WERI-Rb-1 (cell line): ENCODE results near the gene TCERG1.

Source experiments
- DNase-seq: peaks from one replicate; pipeline ENCODE4 v3.0.0-alpha.2; 2020
- H3K27ac ChIP-seq: fragments of 250-450 bp; sonication (Bioruptor Pico); 2 replicates; pipeline ENCODE4 v1.5.1; 2020; ENCODE audit warnings: mild to moderate bottlenecking, moderate library complexity
- H3K27me3 ChIP-seq: fragments of 250-450 bp; sonication (Bioruptor Pico); 2 replicates; pipeline ENCODE4 v1.5.1; 2021; ENCODE audit warnings: mild to moderate bottlenecking, low read depth, moderate library complexity; ENCODE audit not compliant: insufficient read depth, severe bottlenecking
- H3K36me3 ChIP-seq: fragments of 250-450 bp; sonication (Bioruptor Pico); 2 replicates; pipeline ENCODE4 v1.5.1; 2020; ENCODE audit warnings: mild to moderate bottlenecking, moderate library complexity
- H3K4me3 ChIP-seq: 2 replicates; pipeline ENCODE4 v1.5.1; 2011; ENCODE audit warnings: low read depth, mild to moderate bottlenecking, control low read depth, low read length
- H3K9me3 ChIP-seq: fragments of 250-450 bp; sonication (Bioruptor Pico); 2 replicates; pipeline ENCODE4 v1.5.1; 2021; ENCODE audit warnings: mild to moderate bottlenecking, moderate library complexity; ENCODE audit not compliant: severe bottlenecking
- TF ChIP-seq, protein P1 (sequence below): IDR thresholded peaks from 2 replicates; pipeline ENCODE4 v1.5.1; 2011; ENCODE audit warnings: low read depth, mild to moderate bottlenecking, control low read depth, inconsistent platforms, low read length

TCERG1 gene

DNA sequence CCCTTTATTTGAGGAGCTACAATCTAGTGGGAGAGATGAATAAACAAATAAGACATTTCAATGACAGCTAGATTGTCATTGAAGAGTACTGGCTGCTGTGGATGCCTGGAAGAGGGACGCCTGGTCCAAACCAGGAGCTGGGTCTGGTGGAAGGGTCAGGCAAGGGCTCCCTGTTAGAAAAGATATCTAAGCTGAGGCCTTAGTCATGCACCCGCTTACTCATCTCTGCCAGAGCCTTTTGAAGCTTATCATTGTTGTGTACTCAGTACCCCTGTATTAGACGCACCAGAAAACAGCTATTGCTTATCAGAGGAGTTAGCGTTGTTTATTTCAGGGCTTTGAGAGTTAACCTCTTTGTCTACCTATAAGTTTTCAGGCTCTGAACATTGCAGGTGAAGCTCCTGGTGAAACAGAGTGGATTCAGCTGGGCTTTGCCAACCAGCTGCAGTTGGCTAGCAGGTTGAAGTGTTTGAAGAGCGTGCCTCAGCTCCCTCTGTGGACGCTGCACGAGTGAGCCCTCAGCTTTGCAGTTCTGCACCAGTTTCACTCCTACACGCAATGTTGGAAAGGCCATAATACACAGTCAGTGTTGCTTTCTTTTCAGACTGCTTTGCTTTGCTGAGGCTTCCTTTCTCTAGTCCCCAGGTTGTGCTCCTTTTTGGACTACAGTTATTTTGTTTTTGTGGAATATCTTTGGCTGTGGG, 74.4 kb downstream of the TCERG1 start:
- TF ChIP-seq, protein P1, sequence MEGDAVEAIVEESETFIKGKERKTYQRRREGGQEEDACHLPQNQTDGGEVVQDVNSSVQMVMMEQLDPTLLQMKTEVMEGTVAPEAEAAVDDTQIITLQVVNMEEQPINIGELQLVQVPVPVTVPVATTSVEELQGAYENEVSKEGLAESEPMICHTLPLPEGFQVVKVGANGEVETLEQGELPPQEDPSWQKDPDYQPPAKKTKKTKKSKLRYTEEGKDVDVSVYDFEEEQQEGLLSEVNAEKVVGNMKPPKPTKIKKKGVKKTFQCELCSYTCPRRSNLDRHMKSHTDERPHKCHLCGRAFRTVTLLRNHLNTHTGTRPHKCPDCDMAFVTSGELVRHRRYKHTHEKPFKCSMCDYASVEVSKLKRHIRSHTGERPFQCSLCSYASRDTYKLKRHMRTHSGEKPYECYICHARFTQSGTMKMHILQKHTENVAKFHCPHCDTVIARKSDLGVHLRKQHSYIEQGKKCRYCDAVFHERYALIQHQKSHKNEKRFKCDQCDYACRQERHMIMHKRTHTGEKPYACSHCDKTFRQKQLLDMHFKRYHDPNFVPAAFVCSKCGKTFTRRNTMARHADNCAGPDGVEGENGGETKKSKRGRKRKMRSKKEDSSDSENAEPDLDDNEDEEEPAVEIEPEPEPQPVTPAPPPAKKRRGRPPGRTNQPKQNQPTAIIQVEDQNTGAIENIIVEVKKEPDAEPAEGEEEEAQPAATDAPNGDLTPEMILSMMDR: no peak
- no peak for DNase-seq
- H3K9me3 ChIP-seq: no peaks in the 10 kb centered on the region
- no peak overlapping the region for H3K4me3 ChIP-seq
- H3K36me3 ChIP-seq: no peaks in the 10 kb centered on the region
- H3K27ac ChIP-seq: no peak overlapping the region
- H3K27me3 ChIP-seq: no peaks in the 10 kb centered on the region

DNA sequence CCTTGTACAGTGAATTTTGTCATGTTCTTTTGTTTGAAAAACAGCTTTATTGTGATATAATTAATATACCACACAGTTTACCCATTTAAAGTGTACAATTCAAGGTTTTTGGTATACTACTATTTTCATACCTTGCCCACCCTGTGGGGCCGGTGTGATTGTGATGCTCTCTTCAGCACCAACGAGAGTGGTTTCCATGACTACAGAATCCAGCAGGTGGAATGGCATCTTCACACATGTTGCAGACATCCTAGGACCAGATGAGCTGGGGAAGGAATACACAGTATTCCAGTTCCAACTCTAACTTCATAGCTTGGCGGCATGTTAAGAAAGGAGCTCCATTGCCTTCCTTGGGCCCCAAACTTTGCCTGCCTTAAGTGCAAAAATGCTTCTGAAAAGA, 76.6 kb downstream of the TCERG1 start:
- DNase-seq: no peak
- no peak overlapping the region for H3K27ac ChIP-seq
- TF ChIP-seq, protein P1: no peak

DNA sequence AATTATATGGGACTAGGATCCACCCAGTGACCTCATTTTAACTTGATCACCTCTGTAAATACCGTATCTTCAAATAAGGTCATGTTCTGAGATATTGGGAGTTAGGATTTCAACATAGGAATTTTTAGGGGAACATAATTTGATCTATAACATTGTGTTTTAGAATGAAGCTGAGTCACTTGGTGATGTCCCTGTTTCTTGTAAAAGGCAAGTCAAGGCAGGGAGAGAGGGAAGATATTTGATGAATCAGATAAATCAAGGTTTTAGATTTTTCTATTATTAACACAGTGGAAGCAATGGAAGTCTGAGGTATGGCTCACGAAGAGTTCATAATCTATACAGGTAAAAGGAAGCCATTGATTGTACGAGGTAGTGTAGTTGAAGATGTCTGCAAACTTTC, 80.7 kb downstream of the TCERG1 start:
- Histone ChIP-seq H3K9me3 (no peaks in the 10 kb centered on the region), H3K4me3 (no peak overlapping the region), H3K36me3 (no peaks in the 10 kb centered on the region), H3K27me3 (no peaks in the 10 kb centered on the region), H3K27ac (no peak overlapping the region)
- no peak for DNase-seq
- TF ChIP-seq, protein P1: no peak

More for the DNA sequence above, 76.6 kb downstream of the TCERG1 start:
- no peaks in the 10 kb centered on the region for H3K9me3 ChIP-seq
- H3K4me3 ChIP-seq: no peak overlapping the region
- H3K36me3 ChIP-seq: no peaks in the 10 kb centered on the region
- H3K27me3 ChIP-seq: no peaks in the 10 kb centered on the region

DNA sequence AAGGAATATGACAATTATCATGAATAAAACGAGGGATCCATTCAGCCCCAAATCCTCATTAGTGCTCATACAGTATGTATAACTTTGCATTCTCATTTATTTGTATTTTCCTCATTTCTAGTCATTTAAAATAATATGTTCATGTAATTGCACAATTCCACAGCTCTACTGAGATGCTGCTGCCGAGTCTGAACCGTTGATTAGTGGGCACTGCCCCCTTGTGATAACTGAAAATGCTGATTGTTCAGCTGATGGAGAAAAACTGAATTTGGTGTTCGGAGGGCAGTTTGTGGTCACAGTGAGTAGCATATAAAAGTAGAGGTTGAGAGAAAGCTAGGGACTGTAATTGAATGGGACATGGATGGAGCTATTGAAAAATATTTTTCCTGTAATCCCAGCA, 81.1 kb downstream of the TCERG1 start:
- no peak overlapping the region for H3K27ac ChIP-seq

DNA sequence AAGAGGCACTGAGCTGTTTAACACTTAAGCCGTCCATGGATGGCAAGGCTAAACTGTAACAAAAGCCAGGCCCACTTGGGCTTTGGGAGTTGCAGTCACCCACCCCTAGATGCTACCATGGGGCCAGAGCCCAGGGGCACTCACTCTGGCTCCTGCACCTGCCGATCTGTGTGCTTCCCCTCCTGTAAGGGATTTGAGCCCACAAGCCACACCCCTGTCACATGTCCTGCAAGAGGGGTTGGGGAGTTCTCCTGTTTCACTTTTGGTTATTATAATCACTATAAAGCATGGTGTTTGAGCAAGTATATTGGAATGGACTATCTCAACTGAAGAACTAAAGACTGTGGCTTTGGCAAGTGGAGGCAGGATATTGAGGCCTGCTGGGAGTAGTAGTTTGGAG, 82.9 kb downstream of the TCERG1 start:
- H3K27me3 ChIP-seq: no peaks in the 10 kb centered on the region
- H3K4me3 ChIP-seq: no peak overlapping the region
- no peak overlapping the region for H3K27ac ChIP-seq
- TF ChIP-seq, protein P1: no peak
- DNase-seq: no peak
- no peaks in the 10 kb centered on the region for H3K9me3 ChIP-seq
- no peaks in the 10 kb centered on the region for H3K36me3 ChIP-seq

More for the DNA sequence above, 81.1 kb downstream of the TCERG1 start:
- no peak overlapping the region for H3K4me3 ChIP-seq
- TF ChIP-seq, protein P1: peak; percentile 51
- H3K9me3 ChIP-seq: no peaks in the 10 kb centered on the region
- H3K36me3 ChIP-seq: no peaks in the 10 kb centered on the region
- no peaks in the 10 kb centered on the region for H3K27me3 ChIP-seq
- DNase-seq: peak; percentile 31
